OCI-LY3 (cell line): ENCODE data around the gene ATP9A.

Experiments
- EZH2phosphoT487 ChIP-seq: fragments of 200-600 bp; shearing (Covaris generic); IDR thresholded peaks from 2 replicates; pipeline ENCODE4 v1.6.1; 2018; ENCODE audit warnings: antibody characterized with exemption, mixed run types, low read depth
- TF ChIP-seq, protein P1 (sequence below): fragments of 200-600, 300-600 bp; sonication (generic); IDR thresholded peaks from 2 replicates; pipeline ENCODE4 v1.5.1; 2014; ENCODE audit warnings: antibody characterized with exemption, low read length, low read depth

DNA sequence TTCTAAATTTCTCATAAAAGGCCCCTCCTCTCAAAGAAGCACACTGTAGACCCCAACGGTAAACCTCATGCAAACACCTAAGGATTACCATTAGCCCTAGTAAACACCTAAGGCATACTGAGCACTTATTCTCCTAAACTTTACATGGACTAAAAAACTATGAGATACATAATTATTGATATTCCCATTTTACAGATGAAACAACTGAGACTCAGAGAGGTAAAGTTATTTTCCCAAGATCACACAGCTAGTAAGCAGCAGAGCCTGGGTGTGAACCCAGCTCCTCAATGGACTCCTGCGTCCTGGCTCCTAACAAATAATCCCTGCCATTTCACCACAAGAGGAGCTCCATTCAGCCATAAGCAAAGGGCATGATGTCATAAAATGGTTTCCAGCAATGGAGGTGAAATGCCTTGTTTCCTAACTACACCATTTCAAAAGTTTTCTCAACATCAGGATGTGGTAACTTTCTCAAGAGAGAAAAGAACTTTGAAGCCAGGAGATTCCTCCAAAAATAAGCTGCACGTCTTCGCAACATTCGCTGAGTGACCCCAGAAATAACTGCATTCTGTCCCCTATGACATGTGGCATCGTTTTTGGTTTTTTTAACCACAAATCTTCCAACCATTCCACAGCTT lies 4.1 kb downstream of the ATP9A start:
- TF ChIP-seq, protein P1, sequence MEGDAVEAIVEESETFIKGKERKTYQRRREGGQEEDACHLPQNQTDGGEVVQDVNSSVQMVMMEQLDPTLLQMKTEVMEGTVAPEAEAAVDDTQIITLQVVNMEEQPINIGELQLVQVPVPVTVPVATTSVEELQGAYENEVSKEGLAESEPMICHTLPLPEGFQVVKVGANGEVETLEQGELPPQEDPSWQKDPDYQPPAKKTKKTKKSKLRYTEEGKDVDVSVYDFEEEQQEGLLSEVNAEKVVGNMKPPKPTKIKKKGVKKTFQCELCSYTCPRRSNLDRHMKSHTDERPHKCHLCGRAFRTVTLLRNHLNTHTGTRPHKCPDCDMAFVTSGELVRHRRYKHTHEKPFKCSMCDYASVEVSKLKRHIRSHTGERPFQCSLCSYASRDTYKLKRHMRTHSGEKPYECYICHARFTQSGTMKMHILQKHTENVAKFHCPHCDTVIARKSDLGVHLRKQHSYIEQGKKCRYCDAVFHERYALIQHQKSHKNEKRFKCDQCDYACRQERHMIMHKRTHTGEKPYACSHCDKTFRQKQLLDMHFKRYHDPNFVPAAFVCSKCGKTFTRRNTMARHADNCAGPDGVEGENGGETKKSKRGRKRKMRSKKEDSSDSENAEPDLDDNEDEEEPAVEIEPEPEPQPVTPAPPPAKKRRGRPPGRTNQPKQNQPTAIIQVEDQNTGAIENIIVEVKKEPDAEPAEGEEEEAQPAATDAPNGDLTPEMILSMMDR: no peak
- no peak for TF ChIP-seq EZH2phosphoT487
